ENCODE results near the gene OR5K3. TPM values are rescaled to one million over a fixed set of nuclear protein-coding genes. Genes with fewer than 3 reads are reported as not detected.

Gene OR5K3
- total and polyA plus RNA-seq, 2 donors (not counting 3 experiments of a cell fraction or from before 2014, with no cell fraction given) = not detected

DNA sequence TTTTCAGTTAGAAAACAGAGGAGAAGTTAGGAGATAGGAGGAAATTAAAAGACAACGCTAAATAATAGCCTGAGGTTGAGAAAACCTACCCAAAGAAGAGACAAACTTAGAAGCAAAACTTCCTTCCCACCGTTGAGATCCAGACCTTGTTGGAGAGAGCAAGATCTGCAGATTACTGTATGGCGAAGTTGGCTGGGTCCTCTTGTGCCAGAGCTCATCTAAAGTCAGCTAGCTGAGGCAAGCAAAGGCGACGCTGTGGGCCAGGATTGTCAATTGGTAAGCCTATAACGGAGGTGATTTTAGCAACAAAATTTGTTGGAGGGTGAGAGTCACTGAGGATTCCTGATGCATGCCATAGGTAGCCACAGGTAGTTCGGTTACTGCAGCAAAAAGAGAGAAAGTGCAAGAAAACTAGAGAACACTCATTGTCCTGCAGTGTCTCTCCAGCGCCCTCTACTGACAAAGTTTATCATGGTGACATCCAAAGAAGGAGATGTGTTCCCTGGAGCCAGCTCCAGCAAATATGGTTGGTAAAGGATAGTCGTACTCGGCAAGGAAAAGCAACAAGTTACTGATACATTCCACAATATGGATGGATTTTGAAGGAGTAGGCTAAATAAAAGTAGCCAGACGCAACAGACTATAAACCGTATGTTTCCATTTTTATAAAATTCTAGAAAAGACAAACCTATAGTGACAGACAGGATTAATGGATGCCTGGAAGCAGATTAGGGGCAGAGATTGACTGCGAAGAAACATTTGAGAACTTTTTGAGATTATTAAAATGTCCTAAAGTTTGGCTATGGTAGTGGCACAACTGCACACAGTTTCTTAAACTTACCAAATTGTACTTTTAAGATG, 46.6 kb upstream of the OR5K3 start:
- no peaks in the 10 kb centered on the region for H4K20me1 ChIP-seq (replicated peaks; ENCODE audit: control insufficient read depth, extremely low read depth, insufficient read depth, low read length)
- H3K9me1 ChIP-seq (replicated peaks; ENCODE audit: control insufficient read depth, extremely low read depth, insufficient read depth, low read length) = no peaks in the 10 kb centered on the region
- CTCF ChIA-PET = interaction anchor here (0.5 to 1.6 kb wide), 10 partner anchors 10 to 304 kb away, joined by 3 to 7 read pairs (median 4); no protein-coding TSS in a partner anchor
- FAIRE-seq (no peak), DNase-seq (ENCODE audit: low read depth, low spot score) (peak; percentile 42)
- H3K4me2 ChIP-seq (ENCODE audit: insufficient read depth, low read length) = no peak overlapping the region
- H3K27ac ChIP-seq (ENCODE audit: insufficient read depth, low read depth, low read length) = no peak overlapping the region
- no peak overlapping the region for H2AFZ ChIP-seq (ENCODE audit: low read depth, low read length)
- H3K27me3 ChIP-seq (ENCODE audit: control insufficient read depth in 2 of 2, insufficient read depth in 2 of 2, low read length in 2 of 2) = peaks cover 4 to 5% of the 10 kb centered on the region in 2 experiments
- TF ChIP-seq GATA2 (IDR thresholded peaks at IDR 0.05; ENCODE audit: insufficient read depth, insufficient read length, low read depth, low read length) = no peak
- TF ChIP-seq, protein P1, sequence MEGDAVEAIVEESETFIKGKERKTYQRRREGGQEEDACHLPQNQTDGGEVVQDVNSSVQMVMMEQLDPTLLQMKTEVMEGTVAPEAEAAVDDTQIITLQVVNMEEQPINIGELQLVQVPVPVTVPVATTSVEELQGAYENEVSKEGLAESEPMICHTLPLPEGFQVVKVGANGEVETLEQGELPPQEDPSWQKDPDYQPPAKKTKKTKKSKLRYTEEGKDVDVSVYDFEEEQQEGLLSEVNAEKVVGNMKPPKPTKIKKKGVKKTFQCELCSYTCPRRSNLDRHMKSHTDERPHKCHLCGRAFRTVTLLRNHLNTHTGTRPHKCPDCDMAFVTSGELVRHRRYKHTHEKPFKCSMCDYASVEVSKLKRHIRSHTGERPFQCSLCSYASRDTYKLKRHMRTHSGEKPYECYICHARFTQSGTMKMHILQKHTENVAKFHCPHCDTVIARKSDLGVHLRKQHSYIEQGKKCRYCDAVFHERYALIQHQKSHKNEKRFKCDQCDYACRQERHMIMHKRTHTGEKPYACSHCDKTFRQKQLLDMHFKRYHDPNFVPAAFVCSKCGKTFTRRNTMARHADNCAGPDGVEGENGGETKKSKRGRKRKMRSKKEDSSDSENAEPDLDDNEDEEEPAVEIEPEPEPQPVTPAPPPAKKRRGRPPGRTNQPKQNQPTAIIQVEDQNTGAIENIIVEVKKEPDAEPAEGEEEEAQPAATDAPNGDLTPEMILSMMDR (IDR thresholded peaks at IDR 0.05; ENCODE audit: extremely low read depth in 1 of 2, insufficient read depth in 1 of 2, low read depth in 1 of 2, low read length in 2 of 2) = peak; percentile 60 to 65
- H3K4me3 ChIP-seq (replicated peaks in 1 of 3; ENCODE audit: insufficient read depth in 1 of 3, low read depth in 1 of 3, low read length in 3 of 3) = no peak overlapping the region
- H3K79me2 ChIP-seq (ENCODE audit: control insufficient read depth, insufficient read depth, low read length) = no peaks in the 10 kb centered on the region
- no peaks in the 10 kb centered on the region for H3K36me3 ChIP-seq (ENCODE audit: control insufficient read depth in 2 of 2, extremely low read depth in 1 of 2, insufficient read depth in 2 of 2, low read length in 2 of 2)
- intact Hi-C loops (cut with micrococcal nuclease) = loop anchor here (5.0 kb wide), 1 partner anchor 228 kb away; no protein-coding TSS in a partner anchor
- H3K9me3 ChIP-seq (replicated peaks; ENCODE audit: control insufficient read depth, insufficient read depth, low read length) = no peaks in the 10 kb centered on the region
- POLR2A ChIA-PET = no interaction called here
- no TSS peak for BruUV-seq (replicated peaks)
- H3K4me1 ChIP-seq (ENCODE audit: control insufficient read depth, extremely low read depth, insufficient read depth, low read length) = peaks cover 2% of the 10 kb centered on the region
- H3K9ac ChIP-seq (replicated peaks; ENCODE audit: extremely low read depth, insufficient read depth, low read length) = no peak overlapping the region
- dilution Hi-C loops (cut with MboI; ENCODE audit: extremely low pct_ligation_motif_present, low sequenced_read_pairs) = no loop called here

DNA sequence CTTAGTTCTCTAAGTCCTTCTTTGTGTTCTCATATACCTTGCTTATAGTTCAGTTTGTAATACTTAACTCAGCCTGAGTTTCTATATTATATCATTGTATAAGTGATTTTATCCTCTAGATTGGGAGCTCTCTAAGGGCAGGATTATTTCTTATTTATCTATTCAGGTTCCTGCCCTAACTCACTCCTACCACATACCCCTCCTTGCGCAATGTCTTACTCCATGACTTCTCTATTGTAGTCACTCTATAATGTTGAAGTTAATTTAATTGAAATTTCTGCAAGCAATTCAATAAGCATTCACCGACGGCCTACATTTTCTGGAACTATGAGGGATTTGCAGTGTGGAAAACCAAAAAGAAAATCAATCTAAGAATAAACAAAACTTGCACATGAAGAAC, 40.4 kb upstream of the OR5K3 start:
- Histone ChIP-seq H3K27me3 (ENCODE audit: control insufficient read depth in 2 of 2, insufficient read depth in 2 of 2, low read length in 2 of 2) (no peaks in the 10 kb centered on the region), H4K20me1 (replicated peaks; ENCODE audit: control insufficient read depth, extremely low read depth, insufficient read depth, low read length) (no peaks in the 10 kb centered on the region), H3K27ac (ENCODE audit: insufficient read depth, low read depth, low read length) (no peak overlapping the region), H3K9me3 (replicated peaks; ENCODE audit: control insufficient read depth, insufficient read depth, low read length) (no peaks in the 10 kb centered on the region), H3K36me3 (ENCODE audit: control insufficient read depth in 2 of 2, extremely low read depth in 1 of 2, insufficient read depth in 2 of 2, low read length in 2 of 2) (no peaks in the 10 kb centered on the region), H3K9ac (replicated peaks; ENCODE audit: extremely low read depth, insufficient read depth, low read length) (no peak overlapping the region), H3K4me3 (replicated peaks in 1 of 3; ENCODE audit: insufficient read depth in 1 of 3, low read depth in 1 of 3, low read length in 3 of 3) (no peak overlapping the region), H3K79me2 (ENCODE audit: control insufficient read depth, insufficient read depth, low read length) (no peaks in the 10 kb centered on the region), H2AFZ (ENCODE audit: low read depth, low read length) (no peak overlapping the region), H3K4me1 (ENCODE audit: control insufficient read depth, extremely low read depth, insufficient read depth, low read length) (peaks cover 2% of the 10 kb centered on the region), H3K4me2 (ENCODE audit: insufficient read depth, low read length) (no peak overlapping the region), H3K9me1 (replicated peaks; ENCODE audit: control insufficient read depth, extremely low read depth, insufficient read depth, low read length) (no peaks in the 10 kb centered on the region)
- DNase-seq (ENCODE audit: low read depth, low spot score) (no peak), FAIRE-seq (no peak)
- ChIA-PET POLR2A (no interaction called here), CTCF (no interaction called here)
- dilution Hi-C loops (cut with MboI; ENCODE audit: extremely low pct_ligation_motif_present, low sequenced_read_pairs) = no loop called here
- BruUV-seq (replicated peaks) = no TSS peak
- TF ChIP-seq POLR2A (IDR thresholded peaks at IDR 0.05; ENCODE audit: low read depth, low read length) = no peak
- no peak for TF ChIP-seq POLR2AphosphoS5 (IDR thresholded peaks at IDR 0.05; ENCODE audit: insufficient read depth, low read depth, low read length)
- no peak for TF ChIP-seq GATA2 (IDR thresholded peaks at IDR 0.05; ENCODE audit: insufficient read depth, insufficient read length, low read depth, low read length)
- no peak for TF ChIP-seq EZH2 (IDR thresholded peaks at IDR 0.05; ENCODE audit: borderline replicate concordance, low read depth, low read length, severe bottlenecking)
- no peak for TF ChIP-seq MYC (IDR thresholded peaks at IDR 0.05; ENCODE audit: low read depth, low read length)
- TF ChIP-seq, protein P2, sequence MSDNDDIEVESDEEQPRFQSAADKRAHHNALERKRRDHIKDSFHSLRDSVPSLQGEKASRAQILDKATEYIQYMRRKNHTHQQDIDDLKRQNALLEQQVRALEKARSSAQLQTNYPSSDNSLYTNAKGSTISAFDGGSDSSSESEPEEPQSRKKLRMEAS (IDR thresholded peaks at IDR 0.05; ENCODE audit: insufficient read depth, insufficient read length) = no peak
- TF ChIP-seq, protein P1 (IDR thresholded peaks at IDR 0.05; ENCODE audit: extremely low read depth in 1 of 2, insufficient read depth in 1 of 2, low read depth in 1 of 2, low read length in 2 of 2) = no peak
- TF ChIP-seq FOS (IDR thresholded peaks at IDR 0.05; ENCODE audit: borderline replicate concordance, insufficient read depth, low read length) = no peak
- TF ChIP-seq JUN (IDR thresholded peaks at IDR 0.05; ENCODE audit: borderline replicate concordance, insufficient read depth, insufficient read length, low read depth) = no peak
- intact Hi-C loops (cut with micrococcal nuclease) = no loop called here

Data from endothelial cell of umbilical vein (primary cell).